Ectodermal cell (in vitro differentiated cells): ENCODE data around the gene NMNAT3.
"Not testable (repeated sequence)": the region's sequence is repeated elsewhere in the genome, so short reads cannot be mapped to it uniquely, and the experiment has no call there.

Source experiments
- H3K27ac ChIP-seq: 2 replicates; pipeline ENCODE4 v1.7.0; 2013; ENCODE audit warnings: mild to moderate bottlenecking, low read depth, low read length; ENCODE audit not compliant: insufficient read depth, poor library complexity, severe bottlenecking
- H3K27me3 ChIP-seq: 2 replicates; pipeline ENCODE4 v1.7.0; 2013; ENCODE audit warnings: mild to moderate bottlenecking, low read length; ENCODE audit not compliant: insufficient read depth, control insufficient read depth, poor library complexity, severe bottlenecking
- H3K36me3 ChIP-seq: one replicate; pipeline ENCODE4 v1.7.0; 2013; ENCODE audit warnings: low read length; ENCODE audit not compliant: control insufficient read depth, insufficient read depth
- H3K4me1 ChIP-seq: one replicate; pipeline ENCODE4 v1.7.0; 2013; ENCODE audit warnings: low read length; ENCODE audit not compliant: control insufficient read depth, insufficient read depth
- H3K4me3 ChIP-seq: 2 replicates; pipeline ENCODE4 v1.7.0; 2013; ENCODE audit warnings: low read depth, low read length, control low read depth; ENCODE audit not compliant: insufficient read depth
- H3K9me3 ChIP-seq: 2 replicates; pipeline ENCODE4 v1.7.0; 2013; ENCODE audit warnings: mild to moderate bottlenecking, low read length, moderate library complexity; ENCODE audit not compliant: control insufficient read depth
- WGBS, 2 experiments: methylation state at CpG; one replicate each; pipeline ENCODE4 v1.1.7; 2013; ENCODE audit warnings: missing lambda C conversion rate in 2 of 2; 5-methylcytosine and 5-hydroxymethylcytosine counted together

Gene NMNAT3

DNA sequence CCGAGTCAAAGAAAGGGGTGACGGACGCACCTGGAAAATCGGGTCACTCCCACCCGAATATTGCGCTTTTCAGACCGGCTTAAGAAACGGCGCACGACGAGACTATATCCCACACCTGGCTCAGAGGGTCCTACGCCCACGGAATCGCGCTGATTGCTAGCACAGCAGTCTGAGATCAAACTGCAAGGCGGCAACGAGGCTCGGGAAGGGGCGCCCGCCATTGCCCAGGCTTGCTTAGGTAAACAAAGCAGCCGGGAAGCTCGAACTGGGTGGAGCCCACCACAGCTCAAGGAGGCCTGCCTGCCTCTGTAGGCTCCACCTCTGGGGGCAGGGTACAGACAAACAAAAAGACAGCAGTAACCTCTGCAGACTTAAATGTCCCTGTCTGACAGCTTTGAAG is 86.6 kb downstream of the NMNAT3 start:
- H3K4me3 ChIP-seq, H3K9me3 ChIP-seq, H3K27me3 ChIP-seq, H3K4me1 ChIP-seq, H3K36me3 ChIP-seq, H3K27ac ChIP-seq: not testable (repeated sequence)
- WGBS, 2 experiments: 83 to 93% methylated on average over 15 of the region's 22 CpGs

DNA sequence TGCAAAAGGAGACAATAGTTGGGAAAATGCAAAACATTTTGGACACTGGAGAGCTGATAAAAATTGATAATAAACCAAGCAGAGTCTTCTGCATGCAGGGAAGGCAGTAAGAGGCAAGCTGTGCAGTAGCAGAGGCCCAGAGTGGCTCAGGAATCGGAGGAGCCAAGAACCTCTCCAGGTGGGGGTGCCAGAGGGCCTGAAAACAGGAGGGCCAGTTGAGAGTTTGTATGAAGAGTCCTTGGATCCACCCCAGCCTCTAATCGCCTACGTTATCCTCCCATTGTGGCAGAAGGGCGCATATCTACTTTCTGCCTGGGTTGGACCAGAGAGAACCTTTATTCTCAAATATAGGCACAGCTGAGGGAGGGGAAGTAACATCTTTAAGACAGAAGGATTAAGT is 89.3 kb downstream of the NMNAT3 start:
- Histone ChIP-seq H3K4me1 (no peaks in the 10 kb centered on the region), H3K9me3 (no peaks in the 10 kb centered on the region), H3K27ac (no peak overlapping the region), H3K36me3 (no peaks in the 10 kb centered on the region), H3K4me3 (no peak overlapping the region), H3K27me3 (no peaks in the 10 kb centered on the region)
- WGBS, 2 experiments: 63 to 75% methylated on average over 4 of the region's 4 CpGs

GRCh38 chr3:139587797-139588196 is 90.0 kb downstream of the NMNAT3 start:
- no peaks in the 10 kb centered on the region for H3K36me3 ChIP-seq
- H3K9me3 ChIP-seq: no peaks in the 10 kb centered on the region
- no peak overlapping the region for H3K4me3 ChIP-seq
- H3K4me1 ChIP-seq: no peaks in the 10 kb centered on the region
- no peaks in the 10 kb centered on the region for H3K27me3 ChIP-seq
- H3K27ac ChIP-seq: no peak overlapping the region

GRCh38 chr3:139586420-139587017 is 91.3 kb downstream of the NMNAT3 start:
- H3K9me3 ChIP-seq: no peaks in the 10 kb centered on the region
- H3K4me3 ChIP-seq: no peak overlapping the region
- no peaks in the 10 kb centered on the region for H3K4me1 ChIP-seq
- no peaks in the 10 kb centered on the region for H3K27me3 ChIP-seq
- H3K27ac ChIP-seq: no peak overlapping the region
- WGBS, 2 experiments: 85 to 100% methylated on average over 1 of the region's 1 CpG
- no peaks in the 10 kb centered on the region for H3K36me3 ChIP-seq

DNA sequence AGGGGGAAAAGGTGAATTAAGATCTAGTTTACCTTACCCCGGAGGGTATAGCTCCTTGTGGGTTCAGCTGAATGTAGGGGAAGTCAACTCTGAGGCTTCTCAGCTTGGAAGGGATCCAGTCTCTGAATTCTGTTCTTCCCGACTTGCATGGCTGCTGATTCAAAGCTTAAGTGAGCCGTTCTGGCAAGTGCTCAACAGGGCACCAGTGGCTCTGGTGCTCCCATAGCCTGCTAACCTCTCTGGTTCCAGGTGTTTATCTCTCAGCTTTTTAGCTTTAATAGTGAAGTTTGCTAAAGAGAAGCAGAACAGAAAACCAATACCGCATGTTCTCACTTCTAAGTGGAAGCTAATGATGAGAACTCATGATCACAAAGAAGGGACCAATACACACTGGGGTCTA is 92.0 kb downstream of the NMNAT3 start:
- Histone ChIP-seq H3K9me3 (no peaks in the 10 kb centered on the region), H3K36me3 (no peaks in the 10 kb centered on the region)
- WGBS, 2 experiments: 86 to 90% methylated on average over 4 of the region's 4 CpGs

DNA sequence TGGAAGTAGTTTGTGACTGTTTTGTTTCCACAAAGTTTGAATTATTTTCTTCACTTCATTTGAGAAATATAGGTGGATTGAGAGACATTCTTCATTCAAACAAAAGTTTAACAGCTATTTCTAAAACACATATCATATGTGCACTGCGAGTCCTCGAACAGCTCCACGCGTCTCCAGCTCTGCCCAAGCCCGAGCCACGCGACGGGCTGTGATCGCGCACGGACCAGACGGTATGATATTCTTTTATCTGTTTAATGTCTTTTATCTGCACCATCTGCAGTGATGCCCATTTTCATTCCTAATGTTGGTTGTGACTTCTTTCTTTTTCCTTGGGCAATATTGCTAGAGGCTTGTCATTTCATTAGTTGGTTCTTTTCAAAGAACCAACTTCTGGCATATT is 94.1 kb downstream of the NMNAT3 start:
- H3K36me3 ChIP-seq, H3K4me1 ChIP-seq: not testable (repeated sequence)
- 94 to 97% methylated on average over 12 of the region's 12 CpGs for WGBS, 2 experiments

More for the DNA sequence above, 92.0 kb downstream of the NMNAT3 start:
- no peak overlapping the region for H3K27ac ChIP-seq
- H3K4me3 ChIP-seq: no peak overlapping the region
- no peaks in the 10 kb centered on the region for H3K27me3 ChIP-seq
- no peaks in the 10 kb centered on the region for H3K4me1 ChIP-seq

GRCh38 chr3:139578783-139579182 is 99.0 kb downstream of the NMNAT3 start:
- no peak overlapping the region for H3K27ac ChIP-seq
- H3K9me3 ChIP-seq: no peaks in the 10 kb centered on the region
- no peaks in the 10 kb centered on the region for H3K4me1 ChIP-seq
- no peak overlapping the region for H3K4me3 ChIP-seq
- no peaks in the 10 kb centered on the region for H3K36me3 ChIP-seq
- 96 to 97% methylated on average over 7 of the region's 7 CpGs for WGBS, 2 experiments
- H3K27me3 ChIP-seq: no peaks in the 10 kb centered on the region

More for the DNA sequence above, 94.1 kb downstream of the NMNAT3 start:
- H3K27me3 ChIP-seq, H3K9me3 ChIP-seq, H3K4me3 ChIP-seq, H3K27ac ChIP-seq: not testable (repeated sequence)

GRCh38 chr3:139577909-139578308 is 99.9 kb downstream of the NMNAT3 start:
- H3K36me3 ChIP-seq: no peaks in the 10 kb centered on the region
- no peak overlapping the region for H3K27ac ChIP-seq
- no peaks in the 10 kb centered on the region for H3K4me1 ChIP-seq
- no peaks in the 10 kb centered on the region for H3K27me3 ChIP-seq
- no peaks in the 10 kb centered on the region for H3K9me3 ChIP-seq
- no peak overlapping the region for H3K4me3 ChIP-seq

DNA sequence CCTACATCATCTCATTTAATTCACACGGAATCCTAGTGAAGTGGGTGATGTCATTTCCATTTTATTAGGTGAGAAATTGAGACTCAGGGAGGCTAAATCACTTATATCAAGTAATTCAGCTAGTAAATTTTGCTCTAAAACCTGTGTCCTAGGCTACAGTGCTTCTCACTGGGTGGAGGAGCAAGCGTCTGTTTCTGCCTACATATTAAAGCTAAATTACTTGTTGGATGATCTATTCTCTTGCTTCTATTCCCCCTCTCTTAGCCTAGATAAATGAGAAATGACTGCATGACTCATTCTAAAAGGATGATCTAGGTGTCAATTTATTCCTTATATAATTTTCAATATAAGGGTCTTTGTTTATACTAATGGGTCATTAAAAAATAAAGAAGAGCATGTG is 100.4 kb downstream of the NMNAT3 start:
- Histone ChIP-seq H3K4me1 (no peaks in the 10 kb centered on the region), H3K27me3 (no peaks in the 10 kb centered on the region), H3K9me3 (no peaks in the 10 kb centered on the region), H3K36me3 (no peaks in the 10 kb centered on the region), H3K4me3 (no peak overlapping the region), H3K27ac (no peak overlapping the region)
- 89 to 100% methylated on average over 1 to 2 of the region's 2 CpGs for WGBS, 2 experiments

- H3K4me3 ChIP-seq: no peak overlapping the region
- no peaks in the 10 kb centered on the region for H3K36me3 ChIP-seq
- whole genome bisulfite sequencing, 2 experiments: 58 to 94% methylated on average over 1 of the region's 1 CpG
- no peaks in the 10 kb centered on the region for H3K4me1 ChIP-seq
- no peaks in the 10 kb centered on the region for H3K9me3 ChIP-seq
- no peak overlapping the region for H3K27ac ChIP-seq
- no peaks in the 10 kb centered on the region for H3K27me3 ChIP-seq
These were observed 103.5 kb downstream of the NMNAT3 start for GRCh38 chr3:139574026-139574947.
